Spleen (tissue), 7 donors: ENCODE results near the gene PRDX3.
A peak's percentile ranks its signal among the peaks of the same experiment; 100 is the strongest.

Experiments
- POLR2A ChIP-seq, 3 donors: fragments of 450-650 bp; IDR thresholded peaks; one replicate each; pipeline ENCODE4 v1.5.1; 2017; ENCODE audit warnings: antibody characterized with exemption in 3 of 3, mild to moderate bottlenecking in 1 of 3
- POLR2AphosphoS5 ChIP-seq, 3 donors: sonication (generic); formaldehyde crosslinking; IDR thresholded peaks; one replicate each; pipeline ENCODE4 v1.5.1; 2017; ENCODE audit warnings: antibody characterized with exemption in 3 of 3
- TF ChIP-seq, protein P1 (sequence below), 11 experiments: fragments of 200-600 bp in 7 of 11; fragments of 450-650 bp in 4 of 11; sonication (generic) in 4 of 11; IDR thresholded peaks in 8 of 11; conservative IDR thresholded peaks in 3 of 11; 1 replicate in 7 of 11; 2 replicates in 4 of 11; pipeline versions ENCODE4 v1.4.0 to v1.8.0; 2016 to 2021; ENCODE audit warnings: antibody characterized with exemption in 11 of 11, inconsistent platforms in 4 of 11, mild to moderate bottlenecking in 1 of 11
- donor health status: DM: no; HTN: no; CAD: no; lungs with moderate emphysema.
- donor health status: DM: no; HTN: no; CAD: no.
- donor health status: DM: no; HTN: no; CAD: no.

DNA sequence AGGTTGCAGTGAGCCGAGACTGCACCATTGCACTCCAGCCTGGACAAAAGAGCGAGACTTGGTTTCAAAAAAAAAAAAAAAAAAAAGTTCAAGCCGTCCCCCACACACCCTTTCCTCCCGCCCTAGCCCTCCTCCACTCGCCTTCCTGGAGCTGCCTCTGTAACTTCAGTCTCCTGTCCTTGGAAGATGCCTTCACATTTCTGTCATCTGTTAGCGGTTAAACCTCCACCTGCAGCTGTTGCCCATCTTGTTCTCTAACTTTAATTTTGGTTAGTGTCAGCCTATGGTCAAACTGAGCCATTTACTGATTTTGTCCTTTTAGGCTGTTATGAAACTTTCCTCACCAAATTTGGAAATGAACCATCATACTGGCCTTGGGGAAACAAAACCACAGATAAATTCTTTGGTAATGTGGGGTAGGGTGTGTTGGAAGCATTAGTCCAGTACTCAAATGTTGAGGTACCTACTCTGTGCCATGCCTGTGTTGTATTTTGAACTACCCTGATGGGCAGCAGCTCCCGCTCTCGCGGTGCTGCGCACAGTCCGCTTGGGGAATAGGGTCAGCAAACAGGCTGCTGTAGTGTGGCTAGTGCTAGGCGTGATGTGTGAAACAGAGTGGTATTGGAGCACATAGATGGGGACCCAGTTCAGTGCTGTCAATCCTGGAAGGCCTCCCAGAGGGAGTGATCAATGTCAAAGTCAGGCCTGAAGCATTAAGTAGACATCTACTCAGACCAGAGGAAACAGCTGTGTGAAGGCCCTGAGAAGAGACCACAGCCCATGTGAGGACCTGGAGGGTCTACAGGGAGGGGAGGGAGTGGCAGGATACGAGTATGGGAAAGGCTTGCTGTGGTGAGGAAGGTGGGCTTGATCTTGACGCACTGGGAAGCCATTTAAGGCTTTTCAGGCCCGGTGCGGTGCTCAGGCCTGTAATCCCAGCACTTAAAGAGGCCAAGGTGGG lies 40.0 kb downstream of the PRDX3 start:
- TF ChIP-seq, protein P1, sequence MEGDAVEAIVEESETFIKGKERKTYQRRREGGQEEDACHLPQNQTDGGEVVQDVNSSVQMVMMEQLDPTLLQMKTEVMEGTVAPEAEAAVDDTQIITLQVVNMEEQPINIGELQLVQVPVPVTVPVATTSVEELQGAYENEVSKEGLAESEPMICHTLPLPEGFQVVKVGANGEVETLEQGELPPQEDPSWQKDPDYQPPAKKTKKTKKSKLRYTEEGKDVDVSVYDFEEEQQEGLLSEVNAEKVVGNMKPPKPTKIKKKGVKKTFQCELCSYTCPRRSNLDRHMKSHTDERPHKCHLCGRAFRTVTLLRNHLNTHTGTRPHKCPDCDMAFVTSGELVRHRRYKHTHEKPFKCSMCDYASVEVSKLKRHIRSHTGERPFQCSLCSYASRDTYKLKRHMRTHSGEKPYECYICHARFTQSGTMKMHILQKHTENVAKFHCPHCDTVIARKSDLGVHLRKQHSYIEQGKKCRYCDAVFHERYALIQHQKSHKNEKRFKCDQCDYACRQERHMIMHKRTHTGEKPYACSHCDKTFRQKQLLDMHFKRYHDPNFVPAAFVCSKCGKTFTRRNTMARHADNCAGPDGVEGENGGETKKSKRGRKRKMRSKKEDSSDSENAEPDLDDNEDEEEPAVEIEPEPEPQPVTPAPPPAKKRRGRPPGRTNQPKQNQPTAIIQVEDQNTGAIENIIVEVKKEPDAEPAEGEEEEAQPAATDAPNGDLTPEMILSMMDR (IDR thresholded peaks at IDR 0.05 in 8 of 11, conservative IDR thresholded peaks at IDR 0.05 in 3 of 11): no peak
- peak in 1 of 3 donors; percentile 13 for TF ChIP-seq POLR2AphosphoS5 (IDR thresholded peaks at IDR 0.05)
- TF ChIP-seq POLR2A (IDR thresholded peaks at IDR 0.05): no peak
